HG03460 (cell line): ENCODE results near the gene SUSD1.

Experiments used
- ATAC-seq: cut with Tn5 transposase; IDR thresholded peaks from one replicate; pipeline ENCODE4 v1.9.1; 2021; ENCODE audit not compliant: unreplicated experiment

The SUSD1 gene

GRCh38 chr9:112132356-112132755 lies 42.7 kb downstream of the SUSD1 start:
- no peak for ATAC-seq

GRCh38 chr9:112130997-112131396 lies 44.1 kb downstream of the SUSD1 start:
- no peak for ATAC-seq

GRCh38 chr9:112130347-112130746 lies 44.8 kb downstream of the SUSD1 start:
- no peak for ATAC-seq

GRCh38 chr9:112129246-112129645 lies 45.9 kb downstream of the SUSD1 start:
- no peak for ATAC-seq

GRCh38 chr9:112128399-112128798 lies 46.7 kb downstream of the SUSD1 start:
- ATAC-seq, result peak; percentile 57

- no peak for ATAC-seq
Observed at GRCh38 chr9:112127281-112127680, 47.8 kb downstream of the SUSD1 start.

- ATAC-seq, result no peak
Observed at GRCh38 chr9:112125951-112126388, 49.1 kb downstream of the SUSD1 start.

- no peak for ATAC-seq
Observed at GRCh38 chr9:112124156-112124555, 50.9 kb downstream of the SUSD1 start.

- ATAC-seq, result no peak
Observed at GRCh38 chr9:112121633-112122032, 53.5 kb downstream of the SUSD1 start.

- ATAC-seq, result no peak
Observed at GRCh38 chr9:112120439-112120925, 54.6 kb downstream of the SUSD1 start.

- no peak for ATAC-seq
Observed at GRCh38 chr9:112120030-112120341, 55.1 kb downstream of the SUSD1 start.

- no peak for ATAC-seq
Observed at GRCh38 chr9:112119225-112120029, 55.7 kb downstream of the SUSD1 start.

- no peak for ATAC-seq
Observed at GRCh38 chr9:112118009-112118408, 57.1 kb downstream of the SUSD1 start.

GRCh38 chr9:112115970-112116753 lies 58.9 kb downstream of the SUSD1 start:
- no peak for ATAC-seq

GRCh38 chr9:112115109-112115508 lies 60.0 kb downstream of the SUSD1 start:
- no peak for ATAC-seq

- no peak for ATAC-seq
Observed at GRCh38 chr9:112112941-112113681, 62.0 kb downstream of the SUSD1 start.

GRCh38 chr9:112112519-112112918 lies 62.6 kb downstream of the SUSD1 start:
- ATAC-seq, result no peak

- ATAC-seq, result no peak
Observed at GRCh38 chr9:112111461-112111860, 63.6 kb downstream of the SUSD1 start.

- ATAC-seq, result no peak
Observed at GRCh38 chr9:112110777-112111113, 64.4 kb downstream of the SUSD1 start.

- ATAC-seq, result no peak
Observed at GRCh38 chr9:112110094-112110776, 64.9 kb downstream of the SUSD1 start.

- no peak for ATAC-seq
Observed at GRCh38 chr9:112104901-112105300, 70.2 kb downstream of the SUSD1 start.
